Endothelial cell of umbilical vein (primary cell): ENCODE data around the gene TFG. TPM values are rescaled to one million over a fixed set of nuclear protein-coding genes. Genes with fewer than 3 reads are reported as not detected.

ENCODE experiments used
- BruUV-seq: library from RNA; stranded (reverse); fragments of 400-500 nt; replicated peaks from 2 replicates; lab custom pipeline; 2021; lab: Mats Ljungman, UMichigan
- CTCF ChIA-PET: fragments of 300-600, 350-600 bp; sonication (Branson Sonifier 250); formaldehyde crosslinking; loops from one replicate; lab custom pipeline; 2021; ENCODE audit warnings: antibody characterized with exemption, inconsistent platforms; lab: Charles Lee
- POLR2A ChIA-PET: fragments of 300-600, 350-600 bp; sonication (Branson Sonifier 250); formaldehyde crosslinking; loops from one replicate; lab custom pipeline; 2021; ENCODE audit warnings: antibody characterized with exemption, inconsistent platforms; lab: Charles Lee
- DNase-seq: peaks from one replicate; pipeline ENCODE4 v3.0.0-alpha.2; 2011; ENCODE audit warnings: low read depth, low spot score
- FAIRE-seq: peaks from 2 replicates; lab custom pipeline; 2011; peaks lifted over from hg19 to GRCh38; lab: Jason Lieb, UNC
- H2AFZ ChIP-seq: 2 replicates; pipeline ENCODE4 v1.6.0; 2012; ENCODE audit warnings: low read depth, low read length, control low read depth, inconsistent platforms
- H3K27ac ChIP-seq: 2 replicates; pipeline ENCODE4 v1.5.1; 2011; ENCODE audit warnings: low read depth, mild to moderate bottlenecking, control low read depth, low read length, moderate library complexity; ENCODE audit not compliant: insufficient read depth
- H3K27me3 ChIP-seq, 2 experiments: 2 replicates each; pipeline versions ENCODE4 v1.6.0 to v1.6.1; 2011; ENCODE audit warnings: low read length in 2 of 2, mixed read lengths in 1 of 2; ENCODE audit not compliant: control insufficient read depth in 2 of 2, insufficient read depth in 2 of 2
- H3K36me3 ChIP-seq, 2 experiments: 2 replicates in 1 of 2; 3 replicates in 1 of 2; pipeline ENCODE4 v1.5.1; 2011; ENCODE audit warnings: low read length in 2 of 2, mild to moderate bottlenecking in 1 of 2, moderate library complexity in 1 of 2; ENCODE audit not compliant: control insufficient read depth in 2 of 2, insufficient read depth in 2 of 2; ENCODE audit errors: extremely low read depth in 1 of 2
- H3K4me1 ChIP-seq: 3 replicates; pipeline ENCODE4 v1.5.1; 2011; ENCODE audit warnings: mild to moderate bottlenecking, low read length; ENCODE audit not compliant: control insufficient read depth, insufficient read depth; ENCODE audit errors: extremely low read depth
- H3K4me2 ChIP-seq: 2 replicates; pipeline ENCODE4 v1.6.1; 2011; ENCODE audit warnings: low read length, control low read depth, mixed read lengths; ENCODE audit not compliant: insufficient read depth
- H3K4me3 ChIP-seq, 3 experiments: fragments of 200-600 bp in 1 of 3; sonication (generic), shearing (Covaris generic) in 1 of 3; replicated peaks in 1 of 3; 2 replicates each; pipeline ENCODE4 v1.5.1; 2011 to 2016; ENCODE audit warnings: control low read depth in 3 of 3, low read length in 3 of 3, mild to moderate bottlenecking in 2 of 3, inconsistent platforms in 1 of 3, low read depth in 1 of 3, moderate library complexity in 1 of 3; ENCODE audit not compliant: insufficient read depth in 1 of 3
- H3K79me2 ChIP-seq: 2 replicates; pipeline ENCODE4 v1.6.0; 2012; ENCODE audit warnings: low read length, inconsistent platforms; ENCODE audit not compliant: control insufficient read depth, insufficient read depth
- H3K9ac ChIP-seq: replicated peaks from 2 replicates; pipeline ENCODE3; 2011; ENCODE audit warnings: low read length, control low read depth; ENCODE audit not compliant: insufficient read depth; ENCODE audit errors: extremely low read depth
- H3K9me1 ChIP-seq: replicated peaks from 3 replicates; pipeline ENCODE4 v1.6.0; 2011; ENCODE audit warnings: mild to moderate bottlenecking, low read length; ENCODE audit not compliant: control insufficient read depth, insufficient read depth; ENCODE audit errors: extremely low read depth
- H3K9me3 ChIP-seq: replicated peaks from 2 replicates; pipeline ENCODE4 v1.5.1; 2012; ENCODE audit warnings: low read length, inconsistent platforms; ENCODE audit not compliant: control insufficient read depth, insufficient read depth
- H4K20me1 ChIP-seq: replicated peaks from 2 replicates; pipeline ENCODE3; 2011; ENCODE audit warnings: mild to moderate bottlenecking, low read length; ENCODE audit not compliant: control insufficient read depth, insufficient read depth; ENCODE audit errors: extremely low read depth
- CTCF ChIP-seq, 2 donors: IDR thresholded peaks; 1 replicate in 1 of 2; 2 replicates in 1 of 2; pipeline ENCODE4 v1.5.1; 2011; ENCODE audit warnings: low read length in 2 of 2, mild to moderate bottlenecking in 2 of 2, moderate library complexity in 2 of 2, control low read depth in 1 of 2, inconsistent platforms in 1 of 2, low read depth in 1 of 2; ENCODE audit not compliant: insufficient read depth in 1 of 2; ENCODE audit errors: extremely low read depth in 1 of 2
- EZH2 ChIP-seq: IDR thresholded peaks from 2 replicates; pipeline ENCODE4 v1.6.1; 2012; ENCODE audit warnings: borderline replicate concordance, low read depth, mild to moderate bottlenecking, moderate library complexity, low read length, inconsistent platforms; ENCODE audit not compliant: severe bottlenecking
- FOS ChIP-seq: IDR thresholded peaks from 2 replicates; pipeline ENCODE4 v1.6.1; 2011; ENCODE audit warnings: mild to moderate bottlenecking, low read length, moderate library complexity, borderline replicate concordance; ENCODE audit not compliant: insufficient read depth
- GATA2 ChIP-seq: IDR thresholded peaks from 2 replicates; pipeline ENCODE4 v1.7.0; 2011; ENCODE audit warnings: low read depth, mild to moderate bottlenecking, moderate library complexity, mixed read lengths, low read length; ENCODE audit not compliant: insufficient read length, insufficient read depth
- JUN ChIP-seq: IDR thresholded peaks from 2 replicates; pipeline ENCODE4 v1.6.1; 2011; ENCODE audit warnings: borderline replicate concordance, low read depth; ENCODE audit not compliant: insufficient read length, insufficient read depth
- MAX ChIP-seq: IDR thresholded peaks from 2 replicates; pipeline ENCODE4 v1.6.1; 2011; ENCODE audit not compliant: insufficient read depth, insufficient read length
- MYC ChIP-seq: IDR thresholded peaks from one replicate; pipeline ENCODE4 v1.6.1; 2011; ENCODE audit warnings: mild to moderate bottlenecking, low read depth, low read length
- POLR2A ChIP-seq: IDR thresholded peaks from 2 replicates; pipeline ENCODE4 v1.6.1; 2012; ENCODE audit warnings: low read depth, mild to moderate bottlenecking, control low read depth, low read length
- POLR2AphosphoS5 ChIP-seq: IDR thresholded peaks from 2 replicates; pipeline ENCODE4 v1.6.1; 2012; ENCODE audit warnings: low read depth, mild to moderate bottlenecking, control low read depth, low read length, moderate library complexity; ENCODE audit not compliant: insufficient read depth
- dilution Hi-C: fragments of 300-500 bp; cut with MboI; formaldehyde crosslinking; loops from one replicate; pipeline ENCODE4 v1.15.0; 2019; ENCODE audit warnings: low sequenced_read_pairs; ENCODE audit not compliant: extremely low pct_ligation_motif_present
- intact Hi-C: fragments of 100-400 bp; cut with micrococcal nuclease; formaldehyde crosslinking; loops from one replicate; pipeline ENCODE4 v1.10.0; 2022
- polyA plus RNA-seq, 4 experiments: library from polyadenylated mRNA; depleted of rRNA in 3 of 4; stranded (reverse) in 3 of 4; unstranded in 1 of 4; fragments of >200 nt; gene quantifications; 2 replicates each; pipeline versions ENCODE4 v1.2.1 to v1.2.3, GENCODE V29; 2011 to 2012; ENCODE audit warnings: missing spikeins in 1 of 4
- total RNA-seq: library from RNA; stranded (reverse); gene quantifications from 2 replicates; pipeline ENCODE4 v1.2.3, GENCODE V29; 2021

TFG gene
- total and polyA plus RNA-seq, 2 donors (not counting 3 experiments of a cell fraction or from before 2014, with no cell fraction given): 106 to 154 TPM

GRCh38 chr3:100776097-100776729 is 66.9 kb downstream of the TFG start:
- no peaks in the 10 kb centered on the region for H3K4me1 ChIP-seq
- no peaks in the 10 kb centered on the region for H3K27me3 ChIP-seq
- DNase-seq (no peak), FAIRE-seq (no peak)
- CTCF ChIA-PET: no interaction called here
- intact Hi-C loops (no loop called here), dilution Hi-C loops (no loop called here)
- no TSS peak for BruUV-seq
- H3K27ac ChIP-seq: no peak overlapping the region
- no peaks in the 10 kb centered on the region for H3K36me3 ChIP-seq
- TF ChIP-seq EZH2 (no peak), POLR2A (no peak), CTCF (IDR thresholded peaks at IDR 0.05; ENCODE audit: extremely low read depth in 1 of 2, insufficient read depth in 1 of 2, low read depth in 1 of 2, low read length in 2 of 2) (no peak), MAX (no peak), JUN (no peak), FOS (no peak), MYC (no peak), GATA2 (no peak), POLR2AphosphoS5 (no peak)
- H3K4me3 ChIP-seq: no peak overlapping the region
- H3K9me1 ChIP-seq: no peaks in the 10 kb centered on the region
- no peaks in the 10 kb centered on the region for H3K9me3 ChIP-seq
- POLR2A ChIA-PET: no interaction called here
- H3K4me2 ChIP-seq: no peak overlapping the region
- H4K20me1 ChIP-seq: no peaks in the 10 kb centered on the region
- H3K9ac ChIP-seq: no peak overlapping the region
- no peaks in the 10 kb centered on the region for H3K79me2 ChIP-seq
- no peak overlapping the region for H2AFZ ChIP-seq
